Transverse colon (tissue), 4 donors: ENCODE measurements around the gene XCR1.

Source experiments
- CTCF ChIP-seq, 5 experiments: fragments of 200-600 bp in 3 of 5; fragments of 450-650 bp in 2 of 5; sonication (generic) in 3 of 5; IDR thresholded peaks; 1 replicate in 2 of 5; 2 replicates in 3 of 5; pipeline ENCODE4 v1.5.1; 2016 to 2017; ENCODE audit warnings: antibody characterized with exemption in 5 of 5, inconsistent platforms in 3 of 5, mild to moderate bottlenecking in 2 of 5, moderate library complexity in 1 of 5
- POLR2A ChIP-seq: fragments of 450-650 bp; IDR thresholded peaks from one replicate; pipeline ENCODE4 v1.6.1; 2016; ENCODE audit warnings: antibody characterized with exemption, mild to moderate bottlenecking, moderate library complexity
- POLR2AphosphoS5 ChIP-seq, 3 donors: sonication (generic); formaldehyde crosslinking; IDR thresholded peaks; one replicate each; pipeline ENCODE4 v1.6.1; 2016; ENCODE audit warnings: antibody characterized with exemption in 3 of 3

GRCh38 chr3:45980819-45981218 is 46.5 kb downstream of the XCR1 start:
- TF ChIP-seq CTCF (IDR thresholded peaks at IDR 0.05) (no peak), POLR2A (no peak), POLR2AphosphoS5 (IDR thresholded peaks at IDR 0.05) (no peak)
